Neuronal stem cell (in vitro differentiated cells): ENCODE data around the gene CELA2B.
A peak's percentile ranks its signal among the peaks of the same experiment; 100 is the strongest.

Experiments
- DNase-seq: peaks from one replicate; pipeline ENCODE4 v3.0.0-alpha.2; 2013; ENCODE audit warnings: low spot score
- H2AFZ ChIP-seq: one replicate; pipeline ENCODE4 v1.6.1; 2013; ENCODE audit warnings: mild to moderate bottlenecking, low read length, inconsistent platforms
- H2AK5ac ChIP-seq: 2 replicates; pipeline ENCODE4 v1.6.1; 2013; ENCODE audit warnings: low read depth, mild to moderate bottlenecking, inconsistent platforms, low read length, moderate library complexity, mixed read lengths
- H2BK120ac ChIP-seq: 2 replicates; pipeline ENCODE4 v1.6.1; 2013; ENCODE audit warnings: low read depth, mild to moderate bottlenecking, inconsistent platforms, low read length, moderate library complexity, mixed read lengths
- H2BK12ac ChIP-seq: one replicate; pipeline ENCODE4 v1.6.1; 2013; ENCODE audit warnings: low read length, inconsistent platforms
- H2BK15ac ChIP-seq: 2 replicates; pipeline ENCODE4 v1.6.1; 2013; ENCODE audit warnings: mild to moderate bottlenecking, low read length, inconsistent platforms, mixed read lengths
- H2BK5ac ChIP-seq: one replicate; pipeline ENCODE4 v1.6.1; 2013; ENCODE audit warnings: inconsistent platforms, mild to moderate bottlenecking, low read length, moderate library complexity
- H3K14ac ChIP-seq: one replicate; pipeline ENCODE4 v1.6.1; 2013; ENCODE audit warnings: low read length, inconsistent platforms
- H3K18ac ChIP-seq: 2 replicates; pipeline ENCODE4 v1.6.1; 2013; ENCODE audit warnings: low read length, inconsistent platforms
- H3K23ac ChIP-seq: 2 replicates; pipeline ENCODE4 v1.6.1; 2013; ENCODE audit warnings: low read depth, mild to moderate bottlenecking, mixed read lengths, low read length, inconsistent platforms; ENCODE audit not compliant: poor library complexity
- H3K27ac ChIP-seq: replicated peaks from 3 replicates; pipeline ENCODE4 v1.5.1; 2013; ENCODE audit warnings: low read length, inconsistent platforms
- H3K27me3 ChIP-seq, 3 experiments: 2 replicates each; pipeline ENCODE4 v1.6.1; 2013; ENCODE audit warnings: low read length in 3 of 3, mild to moderate bottlenecking in 2 of 3, inconsistent platforms in 1 of 3, low read depth in 1 of 3, mixed read lengths in 1 of 3, moderate library complexity in 1 of 3; ENCODE audit not compliant: control insufficient read depth in 3 of 3, insufficient read depth in 3 of 3
- H3K36me3 ChIP-seq, 2 donors: replicated peaks in 1 of 2; 2 replicates each; pipeline ENCODE4 v1.6.1; 2013; ENCODE audit warnings: low read length in 2 of 2; ENCODE audit not compliant: control insufficient read depth in 2 of 2, insufficient read depth in 2 of 2
- H3K4ac ChIP-seq: 2 replicates; pipeline ENCODE4 v1.6.1; 2013; ENCODE audit warnings: inconsistent platforms, mild to moderate bottlenecking, low read length, moderate library complexity
- H3K4me1 ChIP-seq, 2 donors: 1 replicate in 1 of 2; 2 replicates in 1 of 2; pipeline ENCODE4 v1.6.1; 2013; ENCODE audit warnings: low read length in 2 of 2, low read depth in 1 of 2; ENCODE audit not compliant: control insufficient read depth in 2 of 2, insufficient read depth in 1 of 2
- H3K4me2 ChIP-seq: one replicate; pipeline ENCODE4 v1.6.1; 2013; ENCODE audit warnings: mild to moderate bottlenecking, low read length, inconsistent platforms; ENCODE audit not compliant: insufficient read depth, poor library complexity, severe bottlenecking
- H3K4me3 ChIP-seq, 2 donors: 2 replicates each; pipeline ENCODE4 v1.5.1; 2013; ENCODE audit warnings: low read length in 2 of 2, mild to moderate bottlenecking in 2 of 2, inconsistent platforms in 1 of 2, moderate library complexity in 1 of 2
- H3K79me1 ChIP-seq: one replicate; pipeline ENCODE4 v1.6.1; 2013; ENCODE audit warnings: low read depth, mild to moderate bottlenecking, inconsistent platforms, low read length, moderate library complexity
- H3K9ac ChIP-seq: one replicate; pipeline ENCODE4 v1.6.1; 2013; ENCODE audit warnings: mild to moderate bottlenecking, low read depth, low read length, inconsistent platforms; ENCODE audit not compliant: poor library complexity
- H3K9me3 ChIP-seq, 2 donors: replicated peaks in 1 of 2; 2 replicates each; pipeline versions ENCODE3 to v1.6.1; 2013; ENCODE audit warnings: low read length in 2 of 2, mild to moderate bottlenecking in 2 of 2, inconsistent platforms in 1 of 2, low read depth in 1 of 2, mixed read lengths in 1 of 2, moderate library complexity in 1 of 2; ENCODE audit not compliant: control insufficient read depth in 2 of 2, insufficient read depth in 1 of 2
- H4K8ac ChIP-seq: one replicate; pipeline ENCODE4 v1.6.1; 2013; ENCODE audit warnings: low read depth, mild to moderate bottlenecking, inconsistent platforms, low read length, moderate library complexity
- H4K91ac ChIP-seq: one replicate; pipeline ENCODE4 v1.6.1; 2013; ENCODE audit warnings: low read length, low read depth, mild to moderate bottlenecking, inconsistent platforms; ENCODE audit not compliant: poor library complexity
- WGBS, 2 donors: extraction: QIAGEN DNeasy Blood & Tissue Kit; methylation state at CpG; one replicate each; pipeline ENCODE4 v1.1.7; 2013; ENCODE audit warnings: missing lambda C conversion rate in 2 of 2, mixed read lengths in 1 of 2; ENCODE audit not compliant: insufficient read length in 2 of 2, insufficient replicate concordance in 1 of 2; ENCODE audit errors: extremely low coverage in 2 of 2; 5-methylcytosine and 5-hydroxymethylcytosine counted together

Gene CELA2B

DNA sequence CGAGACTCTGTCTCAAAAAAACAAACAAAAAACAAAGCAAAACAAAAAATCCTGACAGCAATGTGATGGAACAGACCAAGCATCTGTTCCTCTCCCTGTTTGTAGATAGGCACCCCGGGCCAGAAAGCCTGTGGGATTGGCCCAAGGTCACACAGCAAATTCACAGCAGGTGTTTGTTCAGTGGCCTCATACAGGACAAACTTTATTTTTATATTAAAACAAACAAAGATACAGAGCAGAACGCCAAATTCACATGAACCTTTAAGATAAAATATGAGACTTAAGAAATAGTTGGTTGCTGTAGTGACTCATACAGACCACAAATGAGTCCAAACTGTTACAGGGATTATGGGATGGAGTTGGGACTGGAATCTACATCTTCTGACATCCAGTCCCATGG is 21.6 kb upstream of the CELA2B start:
- no peak overlapping the region for H2BK5ac ChIP-seq
- peaks cover 0 to 14% (median 0%) of the 10 kb centered on the region in 3 experiments for H3K27me3 ChIP-seq
- no peaks in the 10 kb centered on the region for H3K36me3 ChIP-seq
- H3K9ac ChIP-seq = no peak overlapping the region
- no peak overlapping the region for H2AK5ac ChIP-seq
- no peak overlapping the region for H3K18ac ChIP-seq
- WGBS, 2 donors = no CpG with 5 or more reads among the region's 3 CpGs
- DNase-seq = no peak
- H3K4ac ChIP-seq = no peak overlapping the region
- no peak overlapping the region for H3K4me3 ChIP-seq
- no peaks in the 10 kb centered on the region for H3K79me1 ChIP-seq
- H3K27ac ChIP-seq = no peak overlapping the region
- no peaks in the 10 kb centered on the region for H3K4me1 ChIP-seq
- no peak overlapping the region for H2BK12ac ChIP-seq
- no peak overlapping the region for H3K23ac ChIP-seq
- no peak overlapping the region for H4K91ac ChIP-seq
- no peak overlapping the region for H2BK120ac ChIP-seq
- no peak overlapping the region for H4K8ac ChIP-seq
- no peak overlapping the region for H3K14ac ChIP-seq
- H2AFZ ChIP-seq = no peak overlapping the region
- peaks cover 3 to 6% of the 10 kb centered on the region in 2 donors for H3K9me3 ChIP-seq
- H3K4me2 ChIP-seq = no peak overlapping the region
- no peak overlapping the region for H2BK15ac ChIP-seq

- no peaks in the 10 kb centered on the region for H3K4me1 ChIP-seq
- no peak overlapping the region for H3K18ac ChIP-seq
- no peak overlapping the region for H3K9ac ChIP-seq
- no peak overlapping the region for H3K27ac ChIP-seq
- H2BK5ac ChIP-seq = no peak overlapping the region
- no CpG with 5 or more reads among the region's 6 CpGs for WGBS, 2 donors
- H3K79me1 ChIP-seq = no peaks in the 10 kb centered on the region
- H4K91ac ChIP-seq = no peak overlapping the region
- no peak overlapping the region for H3K4me3 ChIP-seq
- no peak overlapping the region for H2BK15ac ChIP-seq
- peaks cover 3 to 4% of the 10 kb centered on the region in 2 donors for H3K9me3 ChIP-seq
- no peak overlapping the region for H3K14ac ChIP-seq
- H3K23ac ChIP-seq = no peak overlapping the region
- H3K4me2 ChIP-seq = no peak overlapping the region
- peaks cover 0 to 14% (median 0%) of the 10 kb centered on the region in 3 experiments for H3K27me3 ChIP-seq
- H2AFZ ChIP-seq = no peak overlapping the region
- no peak overlapping the region for H2BK120ac ChIP-seq
- H3K36me3 ChIP-seq = no peaks in the 10 kb centered on the region
- DNase-seq = no peak
- no peak overlapping the region for H4K8ac ChIP-seq
- no peak overlapping the region for H3K4ac ChIP-seq
- no peak overlapping the region for H2AK5ac ChIP-seq
- H2BK12ac ChIP-seq = no peak overlapping the region
Measured at GRCh38 chr1:15455522-15455921, 20.4 kb upstream of the CELA2B start.

DNA sequence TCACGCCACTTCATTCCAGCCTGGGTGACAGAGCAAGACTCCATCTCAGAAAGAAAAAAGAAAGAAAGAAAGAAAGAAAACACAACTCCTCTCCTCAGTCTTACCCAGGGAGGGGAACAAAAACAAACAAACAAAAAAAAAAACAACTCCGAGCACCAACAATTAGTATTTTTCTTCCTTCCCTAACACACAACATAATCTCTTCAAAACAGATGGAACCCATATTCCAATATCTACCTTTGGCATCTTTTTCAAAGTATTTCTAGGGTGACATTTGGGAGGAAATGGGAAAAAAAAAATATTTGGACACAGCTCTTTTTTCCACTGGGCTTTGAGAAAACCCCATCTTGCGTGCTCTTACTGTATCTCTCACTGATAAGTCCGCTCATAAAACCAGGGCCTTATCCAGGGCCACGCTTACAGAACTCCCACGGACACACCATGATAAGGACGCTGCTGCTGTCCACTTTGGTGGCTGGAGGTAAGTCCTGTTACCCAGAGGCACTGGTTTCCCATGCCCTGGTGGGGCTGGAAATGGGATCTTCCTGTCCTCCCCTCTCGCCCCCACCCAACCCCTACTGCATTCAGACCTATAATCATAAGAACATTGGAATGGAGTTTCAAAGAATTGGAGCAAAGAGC is 19.5 kb upstream of the CELA2B start, which contains the start of gene CELA2A:
CELA2A (plus strand) TSS at position 420 of the 642 bp plus-strand sequence; CDS start at position 442, 22 bp downstream.
- Histone ChIP-seq H3K4me2 (peak within 1 kb of the TSS; percentile 4), H2AFZ (no peak within 1 kb of the TSS), H3K14ac (no peak within 1 kb of the TSS), H3K36me3 (no peaks in the 10 kb centered on the region), H3K9me3 (peaks cover 0 to 3% of the 10 kb centered on the region in 2 donors), H3K9ac (no peak within 1 kb of the TSS), H2BK5ac (no peak within 1 kb of the TSS), H4K91ac (no peak within 1 kb of the TSS), H3K27ac (no peak within 1 kb of the TSS), H2BK120ac (no peak within 1 kb of the TSS), H4K8ac (no peak within 1 kb of the TSS), H3K79me1 (no peaks in the 10 kb centered on the region), H2BK12ac (no peak within 1 kb of the TSS), H3K4me3 (no peak within 1 kb of the TSS), H3K4me1 (no peaks in the 10 kb centered on the region), H3K27me3 (peaks cover 0 to 14% (median 0%) of the 10 kb centered on the region in 3 experiments), H2AK5ac (no peak within 1 kb of the TSS), H2BK15ac (no peak within 1 kb of the TSS), H3K23ac (no peak within 1 kb of the TSS), H3K4ac (no peak within 1 kb of the TSS), H3K18ac (no peak within 1 kb of the TSS)
- WGBS, 2 donors = no CpG with 5 or more reads among the region's 8 CpGs
- no peak for DNase-seq

DNA sequence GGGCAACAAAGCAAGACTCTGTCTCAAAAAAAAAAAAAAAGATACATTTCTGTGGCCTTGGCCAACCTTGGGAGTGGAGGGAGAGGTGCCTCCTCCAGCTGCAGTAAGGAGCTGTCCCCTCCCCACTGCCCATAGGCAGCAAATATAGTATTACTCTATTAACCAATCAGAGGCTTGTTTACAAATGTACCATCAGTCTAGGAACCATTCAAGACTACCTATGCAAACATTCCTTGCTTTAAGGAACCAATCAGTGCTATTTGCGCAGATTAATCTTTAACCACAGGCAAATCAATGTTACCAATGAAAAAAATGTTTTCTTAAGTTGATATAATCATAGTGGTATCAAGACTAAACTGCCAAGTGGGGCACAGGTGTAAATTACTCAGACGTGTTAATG is 18.3 kb upstream of the CELA2B start:
- no peaks in the 10 kb centered on the region for H3K36me3 ChIP-seq
- H2AFZ ChIP-seq = no peak overlapping the region
- H3K4me2 ChIP-seq = no peak overlapping the region
- peaks cover 0 to 14% (median 0%) of the 10 kb centered on the region in 3 experiments for H3K27me3 ChIP-seq
- H2BK120ac ChIP-seq = no peak overlapping the region
- H2AK5ac ChIP-seq = no peak overlapping the region
- H3K27ac ChIP-seq = no peak overlapping the region
- no peak overlapping the region for H4K91ac ChIP-seq
- H3K4ac ChIP-seq = no peak overlapping the region
- H3K9ac ChIP-seq = no peak overlapping the region
- H2BK5ac ChIP-seq = no peak overlapping the region
- H2BK15ac ChIP-seq = no peak overlapping the region
- no peak overlapping the region for H3K4me3 ChIP-seq
- WGBS, 2 donors = no CpG with 5 or more reads among the region's 2 CpGs
- no peaks in the 10 kb centered on the region for H3K79me1 ChIP-seq
- no peak overlapping the region for H3K14ac ChIP-seq
- H2BK12ac ChIP-seq = no peak overlapping the region
- H3K23ac ChIP-seq = no peak overlapping the region
- no peak overlapping the region for H3K18ac ChIP-seq
- no peak for DNase-seq
- no peak overlapping the region for H4K8ac ChIP-seq
- no peaks in the 10 kb centered on the region for H3K4me1 ChIP-seq
- H3K9me3 ChIP-seq = no peaks in the 10 kb centered on the region
